ENCODE measurements around the gene PIMREG.

DNA sequence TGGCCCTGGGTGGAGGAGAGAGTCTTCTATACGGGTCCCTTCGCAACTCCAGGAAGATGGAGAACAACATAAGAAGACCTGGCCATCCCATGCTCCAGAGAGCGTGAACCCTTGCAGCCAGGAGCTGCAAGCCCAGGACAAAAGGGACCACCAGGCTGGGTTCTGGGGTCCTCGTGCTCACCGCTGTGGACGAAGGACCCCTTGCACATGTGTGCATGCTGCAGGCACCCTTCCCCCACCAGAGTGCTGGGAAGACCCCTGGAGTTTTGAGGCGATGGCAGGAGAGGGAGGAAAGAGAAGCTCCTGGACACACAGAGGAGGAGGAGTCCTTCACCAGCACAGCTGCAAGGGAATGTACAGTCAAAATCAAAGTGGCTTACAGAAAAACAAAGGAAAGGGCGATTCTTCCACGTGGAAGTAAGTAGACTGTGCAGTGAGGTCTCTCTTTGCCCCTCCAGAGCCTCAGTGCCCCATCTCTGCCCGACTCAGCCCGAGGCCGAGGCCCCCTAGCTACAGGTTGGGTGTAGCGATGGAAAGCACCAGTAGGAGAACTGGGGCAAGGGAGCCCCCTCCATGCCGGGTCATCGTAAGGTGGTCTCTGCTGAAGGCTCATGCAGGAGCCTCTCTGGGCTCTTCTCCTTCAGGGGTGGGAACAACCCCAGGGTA, 51.3 kb downstream of the PIMREG start:
- TF ChIP-seq POLR2AphosphoS5 (IDR thresholded peaks at IDR 0.05) = no peak
- no peak for TF ChIP-seq EP300 (IDR thresholded peaks at IDR 0.05)
- TF ChIP-seq CTCF (IDR thresholded peaks at IDR 0.05) = no peak
